ENCODE measurements around the gene PNRC2. TPM values are rescaled to one million over a fixed set of nuclear protein-coding genes. Genes with fewer than 3 reads are reported as not detected.

PNRC2 gene
- total and polyA plus RNA-seq, 2 of the 13 experiments (the other 11 are each of a cell fraction or from before 2014, with no cell fraction given), result 74.9 to 97.5 TPM

DNA sequence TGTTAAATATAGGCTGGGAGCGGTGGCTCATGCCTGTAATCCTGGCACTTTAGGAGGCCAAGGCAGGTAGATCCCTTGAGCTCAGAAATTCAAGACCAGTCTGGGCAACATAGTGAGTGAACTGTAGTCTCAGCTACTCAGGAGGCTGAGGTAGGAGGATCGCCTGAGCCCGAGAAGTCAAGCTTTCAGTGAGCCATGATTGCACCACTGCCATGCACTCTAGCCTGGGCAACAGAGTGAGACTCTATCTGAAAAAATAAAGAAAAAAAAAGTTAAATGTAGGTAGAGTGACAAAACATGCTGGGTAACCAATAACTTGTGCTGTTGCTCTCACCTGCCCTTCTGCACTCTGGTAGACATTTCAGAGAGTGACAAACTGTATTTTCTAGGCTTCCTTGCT lies 45.5 kb downstream of the PNRC2 start:
- H3K79me2 ChIP-seq (ENCODE audit: insufficient read depth, low read length), result no peaks in the 10 kb centered on the region
- no peak overlapping the region for H3K4me3 ChIP-seq (replicated peaks in 1 of 3; ENCODE audit: insufficient read depth in 1 of 3, low read depth in 2 of 3, low read length in 3 of 3)
- no peak for FAIRE-seq
- ChIA-PET POLR2A (interaction anchor here (0.9 to 4.0 kb wide), 2 partner anchors 14 to 16 kb away, joined by 4 to 63 read pairs; no protein-coding TSS in a partner anchor), CTCF (ENCODE audit: low intra/inter-chr PET ratio, low total read pairs) (no interaction called here)
- 93% methylated on average over 3 of the region's 3 CpGs for WGBS (ENCODE audit: low lambda C conversion rate)
- H3K9me3 ChIP-seq (ENCODE audit: low read length), result no peaks in the 10 kb centered on the region
- H3K27ac ChIP-seq (ENCODE audit: extremely low read length, insufficient read depth, low read length), result no peak overlapping the region
- no peak for ATAC-seq
- H3K4me1 ChIP-seq (ENCODE audit: insufficient read depth, low read length), result peaks cover 83% of the 10 kb centered on the region
- H2AFZ ChIP-seq (ENCODE audit: low read length), result no peak overlapping the region
- no TSS peak for BruUV-seq (replicated peaks)
- H4K20me1 ChIP-seq (ENCODE audit: insufficient read depth, low read length), result no peaks in the 10 kb centered on the region
- H3K27me3 ChIP-seq (ENCODE audit: control insufficient read depth in 1 of 2, insufficient read depth in 2 of 2, low read length in 2 of 2), result no peaks in the 10 kb centered on the region
- intact Hi-C loops (cut with micrococcal nuclease; ENCODE audit: unreplicated experiment), result no loop called here
- in situ Hi-C loops (cut with HindIII; ENCODE audit: extremely low pct_ligation_motif_present, low pct_unique_long_range_greater_than_20kb), result no loop called here
- no peak overlapping the region for H3K9ac ChIP-seq (ENCODE audit: insufficient read depth, low read depth, low read length)
- H3K36me3 ChIP-seq (replicated peaks in 1 of 2; ENCODE audit: control insufficient read depth in 1 of 2, insufficient read depth in 2 of 2, low read length in 2 of 2), result no peaks in the 10 kb centered on the region
- H3K4me2 ChIP-seq (ENCODE audit: low read depth, low read length), result no peak overlapping the region
- no peak for DNase-seq (ENCODE audit: low spot score)
- TF ChIP-seq TCF7L2 (IDR thresholded peaks at IDR 0.05; ENCODE audit: low read depth, low read length), result no peak
- TF ChIP-seq, protein P1, sequence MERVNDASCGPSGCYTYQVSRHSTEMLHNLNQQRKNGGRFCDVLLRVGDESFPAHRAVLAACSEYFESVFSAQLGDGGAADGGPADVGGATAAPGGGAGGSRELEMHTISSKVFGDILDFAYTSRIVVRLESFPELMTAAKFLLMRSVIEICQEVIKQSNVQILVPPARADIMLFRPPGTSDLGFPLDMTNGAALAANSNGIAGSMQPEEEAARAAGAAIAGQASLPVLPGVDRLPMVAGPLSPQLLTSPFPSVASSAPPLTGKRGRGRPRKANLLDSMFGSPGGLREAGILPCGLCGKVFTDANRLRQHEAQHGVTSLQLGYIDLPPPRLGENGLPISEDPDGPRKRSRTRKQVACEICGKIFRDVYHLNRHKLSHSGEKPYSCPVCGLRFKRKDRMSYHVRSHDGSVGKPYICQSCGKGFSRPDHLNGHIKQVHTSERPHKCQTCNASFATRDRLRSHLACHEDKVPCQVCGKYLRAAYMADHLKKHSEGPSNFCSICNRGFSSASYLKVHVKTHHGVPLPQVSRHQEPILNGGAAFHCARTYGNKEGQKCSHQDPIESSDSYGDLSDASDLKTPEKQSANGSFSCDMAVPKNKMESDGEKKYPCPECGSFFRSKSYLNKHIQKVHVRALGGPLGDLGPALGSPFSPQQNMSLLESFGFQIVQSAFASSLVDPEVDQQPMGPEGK (CRISPR knock-in tag; IDR thresholded peaks at IDR 0.05), result no peak
- TF ChIP-seq ZMYM3 (CRISPR knock-in tag; IDR thresholded peaks at IDR 0.05), result 0 out of 2 replicates have a peak, but pooled peaks have one; percentile 22
- TF ChIP-seq, protein P2, sequence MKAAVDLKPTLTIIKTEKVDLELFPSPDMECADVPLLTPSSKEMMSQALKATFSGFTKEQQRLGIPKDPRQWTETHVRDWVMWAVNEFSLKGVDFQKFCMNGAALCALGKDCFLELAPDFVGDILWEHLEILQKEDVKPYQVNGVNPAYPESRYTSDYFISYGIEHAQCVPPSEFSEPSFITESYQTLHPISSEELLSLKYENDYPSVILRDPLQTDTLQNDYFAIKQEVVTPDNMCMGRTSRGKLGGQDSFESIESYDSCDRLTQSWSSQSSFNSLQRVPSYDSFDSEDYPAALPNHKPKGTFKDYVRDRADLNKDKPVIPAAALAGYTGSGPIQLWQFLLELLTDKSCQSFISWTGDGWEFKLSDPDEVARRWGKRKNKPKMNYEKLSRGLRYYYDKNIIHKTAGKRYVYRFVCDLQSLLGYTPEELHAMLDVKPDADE (CRISPR knock-in tag; IDR thresholded peaks at IDR 0.05), result no peak
- TF ChIP-seq RBM22 (optimal IDR thresholded peaks at IDR 0.05; ENCODE audit: low read length), result no peak
- peak; percentile 82 for TF ChIP-seq ZNF121 (CRISPR knock-in tag; IDR thresholded peaks at IDR 0.05)
- no peak for TF ChIP-seq STAT5B (CRISPR knock-in tag; IDR thresholded peaks at IDR 0.05)
- TF ChIP-seq, protein P3, sequence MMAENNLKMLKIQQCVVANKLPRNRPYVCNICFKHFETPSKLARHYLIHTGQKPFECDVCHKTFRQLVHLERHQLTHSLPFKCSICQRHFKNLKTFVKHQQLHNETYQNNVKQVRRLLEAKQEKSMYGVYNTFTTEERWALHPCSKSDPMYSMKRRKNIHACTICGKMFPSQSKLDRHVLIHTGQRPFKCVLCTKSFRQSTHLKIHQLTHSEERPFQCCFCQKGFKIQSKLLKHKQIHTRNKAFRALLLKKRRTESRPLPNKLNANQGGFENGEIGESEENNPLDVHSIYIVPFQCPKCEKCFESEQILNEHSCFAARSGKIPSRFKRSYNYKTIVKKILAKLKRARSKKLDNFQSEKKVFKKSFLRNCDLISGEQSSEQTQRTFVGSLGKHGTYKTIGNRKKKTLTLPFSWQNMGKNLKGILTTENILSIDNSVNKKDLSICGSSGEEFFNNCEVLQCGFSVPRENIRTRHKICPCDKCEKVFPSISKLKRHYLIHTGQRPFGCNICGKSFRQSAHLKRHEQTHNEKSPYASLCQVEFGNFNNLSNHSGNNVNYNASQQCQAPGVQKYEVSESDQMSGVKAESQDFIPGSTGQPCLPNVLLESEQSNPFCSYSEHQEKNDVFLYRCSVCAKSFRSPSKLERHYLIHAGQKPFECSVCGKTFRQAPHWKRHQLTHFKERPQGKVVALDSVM (CRISPR knock-in tag; IDR thresholded peaks at IDR 0.05), result peak; percentile 62; the same call in 1 of the 2 replicates
- no peak for TF ChIP-seq GLI4 (CRISPR knock-in tag; IDR thresholded peaks at IDR 0.05; ENCODE audit: borderline replicate concordance)
- TF ChIP-seq ZFX (CRISPR knock-in tag; IDR thresholded peaks at IDR 0.05; ENCODE audit: low read depth), result no peak
- no peak for TF ChIP-seq ZNF724P (CRISPR knock-in tag; IDR thresholded peaks at IDR 0.05; ENCODE audit: borderline replicate concordance)
- no peak for TF ChIP-seq ZNF24 (IDR thresholded peaks at IDR 0.05)
- TF ChIP-seq ZNF441 (CRISPR knock-in tag; IDR thresholded peaks at IDR 0.05; ENCODE audit: borderline replicate concordance), result no peak
- no peak for TF ChIP-seq CBX2 (IDR thresholded peaks at IDR 0.05; ENCODE audit: low read depth, low read length)
- no peak for TF ChIP-seq CBX2 (CRISPR knock-in tag; IDR thresholded peaks at IDR 0.05; ENCODE audit: low read depth)
- TF ChIP-seq ZNF326 (CRISPR knock-in tag; IDR thresholded peaks at IDR 0.05; ENCODE audit: borderline replicate concordance), result no peak
- TF ChIP-seq, protein P4, sequence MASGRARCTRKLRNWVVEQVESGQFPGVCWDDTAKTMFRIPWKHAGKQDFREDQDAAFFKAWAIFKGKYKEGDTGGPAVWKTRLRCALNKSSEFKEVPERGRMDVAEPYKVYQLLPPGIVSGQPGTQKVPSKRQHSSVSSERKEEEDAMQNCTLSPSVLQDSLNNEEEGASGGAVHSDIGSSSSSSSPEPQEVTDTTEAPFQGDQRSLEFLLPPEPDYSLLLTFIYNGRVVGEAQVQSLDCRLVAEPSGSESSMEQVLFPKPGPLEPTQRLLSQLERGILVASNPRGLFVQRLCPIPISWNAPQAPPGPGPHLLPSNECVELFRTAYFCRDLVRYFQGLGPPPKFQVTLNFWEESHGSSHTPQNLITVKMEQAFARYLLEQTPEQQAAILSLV (CRISPR knock-in tag; IDR thresholded peaks at IDR 0.05; ENCODE audit: borderline replicate concordance), result no peak
- TF ChIP-seq ADNP (CRISPR knock-in tag; IDR thresholded peaks at IDR 0.05), result no peak
- TF ChIP-seq ZNF282 (IDR thresholded peaks at IDR 0.05; ENCODE audit: partially characterized antibody), result no peak
- no peak for TF ChIP-seq ZFP90 (CRISPR knock-in tag; IDR thresholded peaks at IDR 0.05; ENCODE audit: borderline replicate concordance)
